HepG2 (cell line): ENCODE data around the gene TSGA10. TPM values are rescaled to one million over a fixed set of nuclear protein-coding genes. Genes with fewer than 3 reads are reported as not detected.

Experiments used
- ATAC-seq: fragments of 200-7000 bp; cut with Tn5 transposase; 3 replicates; pipeline ENCODE4 v1.9.1; 2020; ENCODE audit warnings: mild to moderate bottlenecking, moderate library complexity
- BruUV-seq: library from RNA; stranded (reverse); fragments of 400-500 nt; replicated peaks from 2 replicates; lab custom pipeline; 2021; lab: Mats Ljungman, UMichigan
- CTCF ChIA-PET: fragments of 300-600 bp; formaldehyde crosslinking; extraction: SDS; loops from one replicate; lab custom pipeline; 2021; ENCODE audit warnings: low total read pairs, inconsistent platforms, low intra/inter-chr PET ratio; lab: Yijun Ruan, JAX
- POLR2A ChIA-PET: fragments of 350-600 bp; sonication (Branson Sonifier 250); formaldehyde crosslinking; loops from one replicate; lab custom pipeline; 2020; ENCODE audit warnings: antibody characterized with exemption, inconsistent platforms; lab: Yijun Ruan, JAX
- DNase-seq: peaks from one replicate; pipeline ENCODE4 v3.0.0-alpha.2; 2015; ENCODE audit warnings: low spot score
- FAIRE-seq: peaks from 3 replicates; lab custom pipeline; 2011; peaks lifted over from hg19 to GRCh38; lab: Jason Lieb, UNC
- H2AFZ ChIP-seq: one replicate; pipeline ENCODE4 v1.6.1; 2011; ENCODE audit warnings: low read length, inconsistent platforms
- H3K27ac ChIP-seq: fragments of 300-600 bp; 3 replicates; pipeline ENCODE4 v1.8.0; 2011; ENCODE audit warnings: mixed run types, mild to moderate bottlenecking, mixed read lengths, low read length, inconsistent platforms; ENCODE audit not compliant: insufficient read depth; ENCODE audit errors: extremely low read length
- H3K27me3 ChIP-seq, 2 experiments: fragments of 200-600 bp in 1 of 2; 2 replicates in 1 of 2; 3 replicates in 1 of 2; pipeline versions ENCODE4 v1.6.0 to v1.8.0; 2011; ENCODE audit warnings: low read length in 2 of 2, mild to moderate bottlenecking in 2 of 2, moderate library complexity in 2 of 2, inconsistent platforms in 1 of 2; ENCODE audit not compliant: insufficient read depth in 2 of 2, control insufficient read depth in 1 of 2
- H3K36me3 ChIP-seq, 2 experiments: fragments of 200-600 bp in 1 of 2; replicated peaks in 1 of 2; 2 replicates in 1 of 2; 3 replicates in 1 of 2; pipeline versions ENCODE4 v1.5.1 to v1.8.0; 2011; ENCODE audit warnings: low read length in 2 of 2, inconsistent platforms in 1 of 2; ENCODE audit not compliant: insufficient read depth in 2 of 2, control insufficient read depth in 1 of 2
- H3K4me1 ChIP-seq: 2 replicates; pipeline ENCODE4 v1.5.1; 2012; ENCODE audit warnings: low read length, inconsistent platforms; ENCODE audit not compliant: insufficient read depth
- H3K4me2 ChIP-seq: 2 replicates; pipeline ENCODE4 v1.6.0; 2011; ENCODE audit warnings: low read depth, low read length, inconsistent platforms
- H3K4me3 ChIP-seq, 3 experiments: fragments of 200-600 bp in 1 of 3; sonication (generic), shearing (Covaris generic) in 1 of 3; replicated peaks in 1 of 3; 2 replicates each; pipeline ENCODE4 v1.5.1; 2011 to 2016; ENCODE audit warnings: low read length in 3 of 3, inconsistent platforms in 2 of 3, low read depth in 2 of 3, mild to moderate bottlenecking in 2 of 3, control low read depth in 1 of 3, mixed read lengths in 1 of 3; ENCODE audit not compliant: insufficient read depth in 1 of 3
- H3K79me2 ChIP-seq: one replicate; pipeline ENCODE4 v1.6.1; 2011; ENCODE audit warnings: low read length, inconsistent platforms; ENCODE audit not compliant: insufficient read depth
- H3K9ac ChIP-seq: 2 replicates; pipeline ENCODE4 v1.6.0; 2011; ENCODE audit warnings: mild to moderate bottlenecking, low read depth, low read length, inconsistent platforms; ENCODE audit not compliant: insufficient read depth
- H3K9me3 ChIP-seq: 2 replicates; pipeline ENCODE4 v1.5.1; 2012; ENCODE audit warnings: mild to moderate bottlenecking, low read length
- H4K20me1 ChIP-seq: 2 replicates; pipeline ENCODE4 v1.6.0; 2011; ENCODE audit warnings: inconsistent platforms, mild to moderate bottlenecking, low read length, moderate library complexity; ENCODE audit not compliant: insufficient read depth
- AGO1 ChIP-seq: fragments of 200-400 bp; formaldehyde crosslinking; IDR thresholded peaks from 2 replicates; pipeline ENCODE4 v1.6.1; 2017; ENCODE audit warnings: mild to moderate bottlenecking, low read depth, low read length, moderate library complexity; ENCODE audit not compliant: poor library complexity, severe bottlenecking
- ATF7-NPFF ChIP-seq: sonication (generic); formaldehyde crosslinking; IDR thresholded peaks from 2 replicates; pipeline ENCODE4 v1.8.1; 2023; ENCODE audit warnings: mild to moderate bottlenecking, low read depth, missing genetic modification reagents, moderate library complexity
- MAFF ChIP-seq: IDR thresholded peaks from 2 replicates; pipeline ENCODE4 v1.6.1; 2011; ENCODE audit warnings: low read depth, low read length, improper control_type of control experiment
- MAFK ChIP-seq, 2 experiments: IDR thresholded peaks in 1 of 2; conservative IDR thresholded peaks in 1 of 2; 2 replicates each; pipeline ENCODE4 v1.6.1; 2011; ENCODE audit warnings: improper control_type of control experiment in 2 of 2, low read length in 2 of 2
- RBAK ChIP-seq: sonication (generic); formaldehyde crosslinking; IDR thresholded peaks from 2 replicates; pipeline ENCODE4 v1.5.1; 2020; ENCODE audit warnings: mild to moderate bottlenecking, missing genetic modification reagents
- SOX5 ChIP-seq: IDR thresholded peaks from 2 replicates; pipeline ENCODE4 v1.6.1; 2016; ENCODE audit warnings: borderline replicate concordance
- ZNF530 ChIP-seq: sonication (generic); formaldehyde crosslinking; IDR thresholded peaks from 2 replicates; pipeline ENCODE4 v1.5.0; 2020; ENCODE audit warnings: low read depth, mild to moderate bottlenecking, missing genetic modification reagents
- ZNF562 ChIP-seq: sonication (generic); formaldehyde crosslinking; IDR thresholded peaks from 2 replicates; pipeline ENCODE4 v1.8.0; 2022; ENCODE audit warnings: missing genetic modification reagents, borderline replicate concordance
- ZNF766 ChIP-seq: sonication (generic); formaldehyde crosslinking; IDR thresholded peaks from 2 replicates; pipeline ENCODE4 v1.5.0; 2020; ENCODE audit warnings: missing genetic modification reagents, borderline replicate concordance
- ZSCAN25 ChIP-seq: sonication (generic); formaldehyde crosslinking; IDR thresholded peaks from 2 replicates; pipeline ENCODE4 v1.8.0; 2022; ENCODE audit warnings: mild to moderate bottlenecking, missing genetic modification reagents
- WGBS: methylation state at CpG from one replicate; pipeline ENCODE4 v1.1.6; 2017; ENCODE audit warnings: low lambda C conversion rate; 5-methylcytosine and 5-hydroxymethylcytosine counted together
- in situ Hi-C: cut with HindIII; loops from 2 replicates; pipeline ENCODE4 v1.10.0; 2017; ENCODE audit warnings: low pct_unique_long_range_greater_than_20kb; ENCODE audit not compliant: extremely low pct_ligation_motif_present
- intact Hi-C: fragments of 100-400 bp; cut with micrococcal nuclease; formaldehyde crosslinking; loops from one replicate; pipeline ENCODE4 v1.10.0; 2022; ENCODE audit not compliant: unreplicated experiment
- polyA plus RNA-seq, 8 experiments: library from polyadenylated mRNA; depleted of rRNA in 3 of 8; stranded (reverse) in 7 of 8; unstranded in 1 of 8; fragments of >200 nt; fragmentation: Illumina TruSeq in 4 of 8; extraction: Trizol in 4 of 8; gene quantifications; 2 replicates each; pipeline versions ENCODE4 v1.2.1 to v1.2.3, GENCODE V29; 2011 to 2016; ENCODE audit warnings: low read depth in 4 of 8, missing spikeins in 1 of 8, mixed read lengths in 1 of 8; ENCODE audit not compliant: insufficient read depth in 1 of 8
- total RNA-seq, 5 experiments: library from RNA; depleted of rRNA; stranded (reverse); fragments of >200 nt; fragmentation: Illumina TruSeq; extraction: Trizol; gene quantifications; 2 replicates each; pipeline ENCODE4 v1.2.3, GENCODE V29; 2016; ENCODE audit warnings: low read depth in 1 of 5
- TF ChIP-seq, protein P1 (sequence below): sonication (generic); formaldehyde crosslinking; IDR thresholded peaks from 2 replicates; pipeline ENCODE4 v1.8.1; 2023; ENCODE audit warnings: missing genetic modification reagents, inconsistent platforms, borderline replicate concordance
- TF ChIP-seq, protein P2 (sequence below): sonication (generic); formaldehyde crosslinking; IDR thresholded peaks from 2 replicates; pipeline ENCODE4 v1.8.1; 2023; ENCODE audit warnings: mild to moderate bottlenecking, missing genetic modification reagents
- TF ChIP-seq, protein P3 (sequence below): sonication (generic); formaldehyde crosslinking; IDR thresholded peaks from 2 replicates; pipeline ENCODE4 v1.4.0; 2020; ENCODE audit warnings: missing genetic modification reagents, mild to moderate bottlenecking, borderline replicate concordance

The TSGA10 gene
- total and polyA plus RNA-seq, 2 of the 13 experiments (the other 11 are each of a cell fraction or from before 2014, with no cell fraction given): 4.7 to 13.1 TPM

DNA sequence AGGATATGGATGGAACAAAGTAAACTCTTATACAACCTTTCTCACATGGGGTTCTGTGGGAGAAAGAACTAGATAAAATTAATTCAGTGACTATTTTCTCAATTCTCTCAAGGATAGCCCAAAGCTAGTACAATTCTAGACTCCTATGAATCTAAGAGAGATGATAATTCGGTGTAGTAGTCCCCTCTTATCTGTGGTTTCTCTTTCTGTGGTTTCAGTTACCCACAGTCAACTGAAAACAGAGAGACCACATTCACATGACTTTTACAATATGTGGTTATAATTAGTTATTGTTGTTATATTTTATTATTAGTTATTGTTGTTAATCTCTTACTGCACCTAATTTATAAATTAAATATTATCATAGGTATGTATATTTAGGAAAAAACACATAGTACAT, 66.7 kb downstream of the TSGA10 start (continued):
- TF ChIP-seq, protein P1, sequence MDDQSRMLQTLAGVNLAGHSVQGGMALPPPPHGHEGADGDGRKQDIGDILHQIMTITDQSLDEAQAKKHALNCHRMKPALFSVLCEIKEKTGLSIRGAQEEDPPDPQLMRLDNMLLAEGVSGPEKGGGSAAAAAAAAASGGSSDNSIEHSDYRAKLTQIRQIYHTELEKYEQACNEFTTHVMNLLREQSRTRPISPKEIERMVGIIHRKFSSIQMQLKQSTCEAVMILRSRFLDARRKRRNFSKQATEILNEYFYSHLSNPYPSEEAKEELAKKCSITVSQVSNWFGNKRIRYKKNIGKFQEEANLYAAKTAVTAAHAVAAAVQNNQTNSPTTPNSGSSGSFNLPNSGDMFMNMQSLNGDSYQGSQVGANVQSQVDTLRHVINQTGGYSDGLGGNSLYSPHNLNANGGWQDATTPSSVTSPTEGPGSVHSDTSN: no peak
- no peak for TF ChIP-seq AGO1

DNA sequence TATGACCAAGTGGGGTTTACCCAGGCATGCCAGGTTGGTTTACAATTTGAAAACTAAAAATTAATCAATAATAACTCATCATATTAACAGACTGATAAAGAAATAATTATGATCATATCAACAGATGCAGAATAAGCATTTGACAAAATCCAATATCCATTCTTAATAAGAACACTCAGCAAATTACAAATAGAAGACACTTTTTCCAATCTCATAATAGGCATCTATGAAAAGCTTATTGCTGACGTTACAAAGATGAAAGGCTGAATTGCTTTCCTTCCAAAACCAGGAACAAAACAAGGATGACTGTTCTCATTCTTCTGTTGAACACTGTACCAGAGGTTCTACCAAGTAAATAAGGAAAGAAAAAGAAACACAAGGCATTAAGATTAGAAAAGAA, 68.4 kb downstream of the TSGA10 start:
- ATAC-seq: no peak
- Histone ChIP-seq H3K36me3 (no peaks in the 10 kb centered on the region), H3K4me1 (no peaks in the 10 kb centered on the region), H3K27ac (no peak overlapping the region), H3K79me2 (no peaks in the 10 kb centered on the region), H3K4me3 (no peak overlapping the region), H4K20me1 (no peaks in the 10 kb centered on the region), H3K4me2 (no peak overlapping the region), H3K27me3 (no peaks in the 10 kb centered on the region), H3K9ac (no peak overlapping the region), H3K9me3 (no peaks in the 10 kb centered on the region), H2AFZ (no peak overlapping the region)
- CTCF ChIA-PET: no interaction called here
- POLR2A ChIA-PET: no interaction called here
- BruUV-seq: no TSS peak
- no peak for FAIRE-seq
- intact Hi-C loops: no loop called here
- TF ChIP-seq, protein P2, sequence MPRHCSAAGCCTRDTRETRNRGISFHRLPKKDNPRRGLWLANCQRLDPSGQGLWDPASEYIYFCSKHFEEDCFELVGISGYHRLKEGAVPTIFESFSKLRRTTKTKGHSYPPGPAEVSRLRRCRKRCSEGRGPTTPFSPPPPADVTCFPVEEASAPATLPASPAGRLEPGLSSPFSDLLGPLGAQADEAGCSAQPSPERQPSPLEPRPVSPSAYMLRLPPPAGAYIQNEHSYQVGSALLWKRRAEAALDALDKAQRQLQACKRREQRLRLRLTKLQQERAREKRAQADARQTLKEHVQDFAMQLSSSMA: no peak
- TF ChIP-seq SOX5 (CRISPR knock-in tag) (no peak), ZNF562 (no peak), ZSCAN25 (CRISPR knock-in tag) (no peak), RBAK (CRISPR knock-in tag) (no peak), ATF7-NPFF (CRISPR knock-in tag) (no peak), MAFF (peak; percentile 77), MAFK (conservative IDR thresholded peaks at IDR 0.05 in 1 of 2, IDR thresholded peaks at IDR 0.05 in 1 of 2; ENCODE audit: low read length in 2 of 2) (peak; percentile 55 to 73), ZNF766 (CRISPR knock-in tag) (no peak), ZNF530 (no peak)
- TF ChIP-seq, protein P3, sequence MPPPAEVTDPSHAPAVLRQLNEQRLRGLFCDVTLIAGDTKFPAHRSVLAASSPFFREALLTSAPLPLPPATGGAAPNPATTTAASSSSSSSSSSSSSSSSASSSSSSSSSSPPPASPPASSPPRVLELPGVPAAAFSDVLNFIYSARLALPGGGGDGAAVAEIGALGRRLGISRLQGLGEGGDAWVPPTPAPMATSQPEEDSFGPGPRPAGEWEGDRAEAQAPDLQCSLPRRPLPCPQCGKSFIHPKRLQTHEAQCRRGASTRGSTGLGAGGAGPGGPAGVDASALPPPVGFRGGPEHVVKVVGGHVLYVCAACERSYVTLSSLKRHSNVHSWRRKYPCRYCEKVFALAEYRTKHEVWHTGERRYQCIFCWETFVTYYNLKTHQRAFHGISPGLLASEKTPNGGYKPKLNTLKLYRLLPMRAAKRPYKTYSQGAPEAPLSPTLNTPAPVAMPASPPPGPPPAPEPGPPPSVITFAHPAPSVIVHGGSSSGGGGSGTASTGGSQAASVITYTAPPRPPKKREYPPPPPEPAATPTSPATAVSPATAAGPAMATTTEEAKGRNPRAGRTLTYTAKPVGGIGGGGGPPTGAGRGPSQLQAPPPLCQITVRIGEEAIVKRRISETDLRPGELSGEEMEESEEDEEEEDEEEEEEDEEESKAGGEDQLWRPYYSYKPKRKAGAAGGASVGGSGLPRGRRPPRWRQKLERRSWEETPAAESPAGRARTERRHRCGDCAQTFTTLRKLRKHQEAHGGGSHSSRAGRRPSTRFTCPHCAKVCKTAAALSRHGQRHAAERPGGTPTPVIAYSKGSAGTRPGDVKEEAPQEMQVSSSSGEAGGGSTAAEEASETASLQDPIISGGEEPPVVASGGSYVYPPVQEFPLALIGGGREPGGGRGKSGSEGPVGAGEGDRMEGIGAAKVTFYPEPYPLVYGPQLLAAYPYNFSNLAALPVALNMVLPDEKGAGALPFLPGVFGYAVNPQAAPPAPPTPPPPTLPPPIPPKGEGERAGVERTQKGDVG (CRISPR knock-in tag): no peak
- no peak for DNase-seq
- in situ Hi-C loops: no loop called here
- 55% methylated on average over 1 of the region's 1 CpG for WGBS
